Inflammatory macrophage (primary cell): Measurements from ENCODE around the gene SNX20.

Experiments
- DNase-seq, 2 donors: peaks; one replicate each; pipeline ENCODE4 v3.0.0-alpha.2; 2020 to 2022

The SNX20 gene

GRCh38 chr16:50679676-50680555 is 1.2 kb downstream of the SNX20 start:
- DNase-seq, result no peak

- no peak for DNase-seq
These were observed 1.8 kb downstream of the SNX20 start for GRCh38 chr16:50679266-50679665.

GRCh38 chr16:50678531-50678930 is 2.6 kb downstream of the SNX20 start:
- peak in 1 of 2 donors; percentile 27 for DNase-seq

DNA sequence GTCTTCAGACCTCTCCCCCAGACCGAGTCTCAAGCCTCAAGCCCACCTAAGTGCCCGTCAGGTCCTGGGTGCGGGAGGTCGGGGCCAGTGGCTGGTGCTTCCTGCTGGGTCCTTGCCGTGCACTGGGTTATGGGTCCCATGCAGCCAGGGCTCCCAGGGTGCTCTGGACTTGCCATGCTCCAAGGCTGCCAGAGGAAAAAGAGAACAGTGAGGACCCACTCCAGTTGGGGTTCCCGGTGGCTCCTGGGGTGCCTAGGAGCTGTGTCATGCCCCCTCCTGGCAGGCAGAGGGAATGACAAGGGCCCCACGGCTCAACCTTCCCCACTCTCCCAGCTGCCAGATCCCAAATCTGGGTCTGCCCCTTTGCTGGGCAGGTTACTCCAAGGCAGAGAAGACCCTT is 3.8 kb downstream of the SNX20 start:
- no peak for DNase-seq

DNA sequence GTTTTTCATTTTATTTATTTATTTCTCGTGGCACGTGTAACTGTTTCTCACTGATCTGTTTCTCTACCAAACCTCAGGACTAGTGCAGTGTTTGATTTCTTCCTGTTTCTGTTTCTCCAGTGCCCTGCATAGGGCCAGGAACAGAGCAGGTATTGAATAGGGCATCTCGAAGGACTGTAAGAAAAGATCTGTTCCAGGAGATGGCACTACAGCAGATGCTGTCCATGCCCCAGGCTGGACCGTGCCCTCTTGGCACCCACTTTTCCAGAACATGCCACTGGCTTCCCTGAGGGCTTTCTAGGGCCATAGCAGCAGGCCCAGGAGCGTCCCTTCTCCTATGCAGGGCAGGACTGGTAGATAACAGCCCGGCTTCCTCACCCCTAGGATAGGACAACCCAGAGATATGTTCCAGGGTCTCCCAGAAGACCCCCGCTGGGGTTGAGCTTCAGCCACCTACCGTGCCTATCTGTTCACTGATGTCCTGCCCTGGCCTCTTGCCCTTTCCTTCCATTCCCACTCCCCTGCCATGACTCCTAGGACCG is 4.4 kb downstream of the SNX20 start:
- DNase-seq, result no peak

DNA sequence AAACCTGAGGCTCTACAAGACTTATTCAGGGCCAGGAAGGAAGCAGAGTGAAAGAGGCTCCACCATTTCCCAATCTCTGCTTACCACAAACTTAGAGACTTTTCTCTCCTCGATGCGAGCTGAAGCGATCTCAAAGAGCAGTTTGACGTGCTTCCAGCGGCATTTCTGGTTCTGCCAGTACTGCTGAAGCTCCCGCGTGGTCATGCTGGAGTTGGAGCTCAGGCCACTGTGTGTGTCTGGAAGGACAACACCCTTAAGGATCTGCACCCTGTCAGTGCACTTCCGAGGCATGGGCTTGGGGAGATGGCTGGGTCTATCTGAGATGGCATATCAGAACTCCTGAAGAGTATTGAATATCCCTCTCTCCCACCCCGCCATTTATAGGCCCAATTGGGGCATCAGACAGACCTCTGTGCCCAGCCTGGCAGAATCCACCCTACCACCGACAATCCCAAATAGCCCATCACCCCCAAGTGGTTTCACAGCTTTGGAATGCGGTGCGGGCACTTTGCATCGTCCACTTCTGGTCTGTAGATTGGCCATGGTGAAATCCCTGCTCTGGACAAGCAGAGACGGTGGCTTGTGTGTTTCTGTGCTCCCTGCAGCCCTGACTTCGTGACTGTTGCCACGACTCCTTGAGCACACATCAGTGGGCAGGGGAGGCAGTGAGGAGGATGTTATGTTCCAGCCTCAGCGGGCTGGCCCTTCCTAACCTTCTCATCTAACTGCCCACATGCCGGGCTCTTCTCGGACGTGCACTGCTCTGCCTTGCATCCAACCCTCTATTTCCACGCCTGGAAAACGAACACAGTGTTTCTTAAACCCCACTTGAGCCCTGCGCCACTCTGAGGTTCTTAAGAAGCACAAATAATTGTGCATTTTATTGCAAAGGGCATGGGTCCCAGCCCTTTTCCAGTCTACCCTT is 5.2 kb downstream of the SNX20 start:
- DNase-seq, result no peak

- no peak for DNase-seq
These were observed 6.3 kb downstream of the SNX20 start for GRCh38 chr16:50674831-50675230.

DNA sequence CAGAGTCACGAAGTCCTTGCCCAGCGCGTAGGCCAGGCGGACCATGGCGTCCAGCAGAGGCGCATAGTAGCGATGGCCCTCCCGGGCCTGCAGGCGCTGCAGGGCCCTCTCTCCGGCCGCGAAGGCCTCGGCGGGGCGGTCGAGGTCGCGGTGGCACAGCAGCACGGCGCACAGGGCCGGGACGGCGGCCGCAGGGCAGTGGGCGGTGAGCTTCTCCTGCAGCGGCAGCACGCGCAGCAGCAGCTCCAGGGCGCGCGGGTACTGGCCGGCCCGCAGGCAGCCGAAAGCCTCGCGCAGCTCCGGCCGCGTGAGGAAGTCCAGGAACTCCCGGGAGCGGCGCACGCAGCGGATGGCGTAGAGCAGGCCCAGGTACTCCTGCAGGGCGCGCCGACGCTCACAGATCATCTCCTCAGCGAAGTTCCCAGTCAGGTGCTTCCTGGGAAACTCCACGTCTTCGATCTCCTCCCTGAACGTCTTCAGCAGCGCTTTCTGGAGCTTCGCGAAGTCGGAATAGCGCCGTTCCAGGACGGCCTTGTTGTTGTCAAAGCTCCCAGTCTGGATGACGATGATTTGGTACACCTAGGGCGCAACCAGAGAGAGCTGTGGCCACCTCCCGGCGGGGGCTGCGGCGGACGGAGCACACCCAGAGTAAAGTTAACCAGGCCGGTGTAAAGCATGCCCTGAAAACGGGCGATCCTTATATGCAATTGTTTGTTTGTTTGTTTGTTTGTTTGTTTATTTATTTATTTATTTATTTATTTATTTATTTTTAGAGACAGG is 7.4 kb downstream of the SNX20 start:
- no peak for DNase-seq

DNA sequence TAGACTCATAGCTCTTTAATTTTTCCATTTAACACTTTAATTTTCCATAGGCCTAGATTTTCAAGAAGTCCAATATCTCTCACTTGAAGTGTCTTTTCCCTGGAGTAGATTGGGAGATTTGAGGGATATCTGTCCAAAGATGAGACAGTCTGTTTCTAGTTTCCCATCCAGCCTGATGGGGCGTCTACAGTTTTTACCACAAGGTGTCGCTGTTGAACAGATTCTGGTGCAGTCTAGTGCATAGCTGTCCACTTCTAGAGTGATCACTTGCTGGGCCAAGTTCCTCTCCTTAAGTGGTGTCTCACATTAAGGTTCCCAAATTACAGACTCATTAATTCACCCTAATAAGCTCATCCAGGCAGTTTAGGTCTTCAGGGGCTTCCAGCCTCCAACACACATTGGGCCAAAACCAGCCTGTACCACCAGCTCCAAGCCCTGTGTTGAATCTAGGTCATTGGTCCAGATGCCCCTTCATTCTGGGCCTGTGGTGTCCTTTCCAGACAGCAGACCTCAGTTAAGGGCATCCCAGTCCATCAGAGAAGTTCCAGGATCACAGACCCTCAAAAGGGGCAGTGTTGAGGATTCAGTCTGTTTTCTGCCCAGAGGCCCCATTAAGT is 9.4 kb downstream of the SNX20 start:
- DNase-seq, result peak; percentile 75 to 83

DNA sequence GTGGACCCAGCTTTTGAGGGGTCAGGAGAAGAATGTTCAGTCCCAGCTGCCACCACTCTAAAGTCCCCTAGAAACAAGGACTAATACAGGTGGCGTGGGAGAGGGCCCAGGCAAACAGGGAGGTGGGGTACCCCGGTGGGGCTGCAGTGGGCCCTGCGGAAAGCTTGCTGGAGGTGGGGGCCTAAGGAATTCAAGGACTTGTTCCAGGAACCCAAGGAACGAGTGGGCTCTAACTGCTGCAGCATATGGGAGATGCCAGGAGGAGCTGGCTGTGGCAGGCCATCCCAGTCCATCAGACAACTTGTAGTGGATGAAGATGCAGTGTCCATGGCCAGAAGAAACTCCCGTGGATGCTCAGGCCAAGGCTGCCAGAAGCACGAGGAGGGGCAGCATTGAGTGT is 10.6 kb downstream of the SNX20 start:
- DNase-seq, result no peak

- no peak for DNase-seq
These were observed 11.4 kb downstream of the SNX20 start for GRCh38 chr16:50669741-50670140.

- no peak for DNase-seq
These were observed 12.6 kb downstream of the SNX20 start for GRCh38 chr16:50668368-50669008.

DNA sequence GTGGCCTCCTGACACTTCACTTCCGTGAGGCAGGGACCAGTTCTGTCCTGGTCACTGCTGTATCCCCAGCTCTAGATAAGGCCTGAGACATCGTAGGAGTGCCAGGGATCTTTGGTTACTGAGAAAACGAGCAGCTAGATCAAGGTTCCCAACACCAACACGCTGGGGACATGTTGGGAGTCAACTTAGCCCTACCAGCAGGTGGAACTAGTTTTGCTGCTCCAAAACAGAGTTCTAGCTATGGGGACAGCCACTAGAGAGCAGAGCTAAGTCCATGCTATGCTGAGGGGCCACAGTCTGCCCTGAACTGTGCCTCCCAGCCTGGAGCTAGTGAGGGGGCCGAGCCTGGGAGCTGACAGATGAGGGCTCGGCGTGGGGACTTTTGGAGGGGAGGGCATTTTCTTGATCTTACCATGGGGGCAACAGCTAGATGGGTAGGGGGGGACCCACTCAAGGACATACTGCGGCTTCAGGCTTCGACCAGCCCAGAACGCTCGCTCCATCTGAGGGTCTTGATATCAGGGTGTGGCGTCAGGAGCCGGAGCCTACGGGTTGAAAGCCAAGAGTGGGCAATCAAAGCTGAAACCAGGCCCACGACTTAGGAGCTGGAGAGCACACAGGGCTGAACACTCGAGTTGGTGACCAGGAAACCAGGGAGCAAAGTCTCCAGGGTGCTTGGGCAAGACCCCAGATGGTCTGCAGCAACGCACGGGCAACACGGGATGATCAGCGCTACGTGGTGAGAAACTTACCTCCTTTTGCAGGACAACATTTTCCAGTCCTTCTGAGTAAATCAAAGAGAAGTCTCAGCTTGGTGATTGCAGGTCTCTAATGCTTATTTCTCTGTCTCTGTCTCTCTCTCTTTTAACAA is 13.4 kb downstream of the SNX20 start:
- no peak for DNase-seq

- DNase-seq, result peak; percentile 35 to 53
These were observed 14.2 kb downstream of the SNX20 start for GRCh38 chr16:50666658-50667496.

- peak; percentile 86 for DNase-seq
These were observed 15.8 kb downstream of the SNX20 start for GRCh38 chr16:50665128-50665878.

- DNase-seq, result no peak
These were observed 16.8 kb downstream of the SNX20 start for GRCh38 chr16:50664270-50664669.

DNA sequence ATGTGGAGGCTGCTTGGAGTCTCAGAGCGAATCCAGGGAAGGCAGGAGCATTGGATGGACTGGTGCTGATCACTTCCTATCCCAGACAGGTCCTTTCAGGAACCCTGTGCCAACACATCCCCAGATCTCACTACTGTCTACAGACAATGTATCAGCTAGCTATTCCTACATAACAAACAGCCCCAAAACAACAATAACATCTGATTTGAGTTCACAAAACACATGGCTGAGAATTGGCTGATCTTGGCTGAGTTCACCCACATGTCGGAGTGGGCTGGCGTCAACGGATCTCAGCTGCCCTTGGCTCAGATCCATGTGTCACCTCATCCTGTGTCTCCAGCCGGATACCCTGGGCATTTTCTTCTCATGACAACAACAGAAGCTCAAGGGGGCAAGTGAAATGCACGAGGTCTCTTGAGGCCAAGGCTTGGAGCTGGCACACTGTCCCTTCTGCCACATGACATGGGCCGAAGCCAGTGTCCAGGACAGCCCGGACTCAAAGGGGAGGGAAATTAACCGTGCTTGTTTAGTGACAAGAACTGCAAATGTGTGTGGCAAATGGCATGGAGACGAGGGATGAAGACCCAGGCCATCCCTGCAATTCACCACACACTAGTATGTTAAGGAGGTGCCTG is 18.7 kb downstream of the SNX20 start:
- DNase-seq, result no peak

DNA sequence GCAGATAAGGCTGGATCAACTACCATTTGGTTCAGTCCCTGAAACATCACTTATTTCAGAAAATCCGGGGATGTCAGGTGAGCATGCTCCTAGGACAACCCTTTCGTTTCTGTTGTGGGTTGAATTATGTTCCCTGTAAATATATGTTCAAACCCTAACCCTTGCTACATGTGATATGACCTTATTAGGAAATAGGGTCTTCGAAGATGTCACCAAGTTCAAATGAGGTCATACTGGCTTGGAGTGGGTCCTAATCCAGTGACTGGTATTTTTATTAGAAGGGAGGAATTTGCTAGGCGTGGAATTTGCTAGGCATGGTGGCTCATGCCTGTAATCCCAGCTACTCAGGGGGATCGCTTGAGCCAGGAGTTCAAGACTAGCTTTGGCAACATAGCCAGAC is 21.3 kb downstream of the SNX20 start:
- no peak for DNase-seq
